GM13977 (cell line): ENCODE measurements around the gene IGF2BP3.
A peak's percentile ranks its signal among the peaks of the same experiment; 100 is the strongest.

Experiments used
- DNase-seq: peaks from one replicate; pipeline ENCODE4 v3.0.0; 2012; ENCODE audit warnings: low spot score
- in situ Hi-C: fragments of 300-500 bp; cut with MboI; formaldehyde crosslinking; loops from one replicate; pipeline ENCODE4 v1.12.0; 2022; ENCODE audit warnings: low sequenced_read_pairs, low pct_unique_long_range_greater_than_20kb, mixed read lengths, inconsistent platforms; ENCODE audit not compliant: unreplicated experiment
- TF ChIP-seq, protein P1 (sequence below): IDR thresholded peaks from 2 replicates; pipeline ENCODE4 v1.5.1; 2012; ENCODE audit warnings: mild to moderate bottlenecking, control low read depth; ENCODE audit not compliant: insufficient read depth; ENCODE audit errors: extremely low read depth, missing control alignments

The IGF2BP3 gene

DNA sequence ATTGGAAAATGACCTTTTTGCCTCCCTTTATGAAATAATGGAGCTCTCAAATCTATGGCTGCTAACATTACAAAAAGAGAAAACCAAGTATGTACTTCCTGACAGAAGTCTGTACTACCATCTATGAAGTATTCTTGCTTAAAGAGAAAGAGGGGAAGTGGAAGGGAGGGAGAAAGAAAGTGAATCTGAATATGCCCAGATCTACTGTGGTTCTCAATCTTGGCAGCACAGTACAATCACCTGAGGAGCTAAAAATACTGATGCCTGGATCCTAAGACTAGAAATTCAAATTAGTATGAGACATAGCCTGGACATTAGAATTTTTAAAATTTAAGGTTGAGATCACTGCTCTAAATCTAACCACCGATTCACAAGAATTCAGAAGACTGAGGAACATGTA lies 85.2 kb downstream of the IGF2BP3 start:
- no peak for DNase-seq
- in situ Hi-C loops, result no loop called here
- TF ChIP-seq, protein P1, sequence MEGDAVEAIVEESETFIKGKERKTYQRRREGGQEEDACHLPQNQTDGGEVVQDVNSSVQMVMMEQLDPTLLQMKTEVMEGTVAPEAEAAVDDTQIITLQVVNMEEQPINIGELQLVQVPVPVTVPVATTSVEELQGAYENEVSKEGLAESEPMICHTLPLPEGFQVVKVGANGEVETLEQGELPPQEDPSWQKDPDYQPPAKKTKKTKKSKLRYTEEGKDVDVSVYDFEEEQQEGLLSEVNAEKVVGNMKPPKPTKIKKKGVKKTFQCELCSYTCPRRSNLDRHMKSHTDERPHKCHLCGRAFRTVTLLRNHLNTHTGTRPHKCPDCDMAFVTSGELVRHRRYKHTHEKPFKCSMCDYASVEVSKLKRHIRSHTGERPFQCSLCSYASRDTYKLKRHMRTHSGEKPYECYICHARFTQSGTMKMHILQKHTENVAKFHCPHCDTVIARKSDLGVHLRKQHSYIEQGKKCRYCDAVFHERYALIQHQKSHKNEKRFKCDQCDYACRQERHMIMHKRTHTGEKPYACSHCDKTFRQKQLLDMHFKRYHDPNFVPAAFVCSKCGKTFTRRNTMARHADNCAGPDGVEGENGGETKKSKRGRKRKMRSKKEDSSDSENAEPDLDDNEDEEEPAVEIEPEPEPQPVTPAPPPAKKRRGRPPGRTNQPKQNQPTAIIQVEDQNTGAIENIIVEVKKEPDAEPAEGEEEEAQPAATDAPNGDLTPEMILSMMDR, result no peak

DNA sequence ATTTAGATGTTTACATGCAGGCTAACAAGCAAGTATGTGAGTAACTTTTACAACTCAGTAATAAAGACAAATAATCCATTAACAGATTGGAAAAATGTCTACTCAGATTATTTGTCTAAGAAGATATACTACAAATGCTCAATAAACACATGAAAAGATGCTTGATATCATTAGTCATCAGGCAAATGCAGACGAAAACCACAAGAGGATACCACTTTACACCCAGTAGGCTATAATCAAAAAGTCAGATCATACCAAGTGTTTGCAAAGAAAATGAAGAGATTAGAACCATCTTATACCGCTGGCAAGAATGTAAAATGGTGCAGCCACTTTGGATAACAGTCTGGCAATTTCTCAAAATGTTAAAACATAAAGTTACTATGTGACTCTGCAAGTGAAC lies 87.1 kb downstream of the IGF2BP3 start:
- in situ Hi-C loops, result no loop called here
- no peak for DNase-seq

DNA sequence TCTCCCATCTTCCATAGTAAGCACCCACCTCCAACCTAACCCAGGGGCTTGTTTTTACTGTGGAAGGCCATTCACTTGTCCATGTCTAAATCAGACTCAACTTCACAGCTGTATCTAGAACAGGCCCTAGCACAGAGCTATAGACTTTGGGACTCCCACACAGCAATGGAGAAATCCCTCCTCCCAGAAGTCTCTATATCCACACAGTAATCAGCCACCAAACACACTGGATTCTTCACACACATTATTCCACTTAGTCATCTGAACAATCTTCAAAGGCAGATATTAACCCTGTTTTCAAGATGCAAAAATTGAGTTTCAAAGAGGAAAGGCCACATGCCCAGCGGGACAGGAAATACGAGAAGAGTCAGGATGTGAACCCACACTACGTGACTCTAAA lies 89.3 kb downstream of the IGF2BP3 start:
- TF ChIP-seq, protein P1, result no peak
- in situ Hi-C loops, result no loop called here

More for the DNA sequence above, 87.1 kb downstream of the IGF2BP3 start:
- TF ChIP-seq, protein P1, result no peak

DNA sequence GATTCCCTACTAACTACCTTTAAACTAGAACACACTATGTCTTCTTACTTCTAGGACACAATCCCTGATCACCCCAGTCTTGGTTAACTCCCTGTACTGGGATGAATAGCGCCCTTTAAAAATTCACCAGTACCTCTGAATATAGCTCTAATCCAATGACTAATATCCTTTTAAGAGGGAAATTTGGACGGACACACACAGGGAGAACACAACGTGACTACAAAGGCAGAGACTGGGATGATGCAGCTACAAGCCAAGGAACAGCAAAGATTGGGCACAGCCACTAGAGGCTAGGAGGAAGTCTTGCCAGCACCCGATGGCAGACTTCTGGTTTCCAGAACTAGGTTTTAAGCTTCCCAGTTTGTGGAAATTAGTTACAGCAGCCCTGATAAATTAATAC lies 89.7 kb downstream of the IGF2BP3 start:
- DNase-seq, result no peak
- in situ Hi-C loops, result no loop called here
- TF ChIP-seq, protein P1, result no peak

More for the DNA sequence above, 89.3 kb downstream of the IGF2BP3 start:
- DNase-seq, result no peak

DNA sequence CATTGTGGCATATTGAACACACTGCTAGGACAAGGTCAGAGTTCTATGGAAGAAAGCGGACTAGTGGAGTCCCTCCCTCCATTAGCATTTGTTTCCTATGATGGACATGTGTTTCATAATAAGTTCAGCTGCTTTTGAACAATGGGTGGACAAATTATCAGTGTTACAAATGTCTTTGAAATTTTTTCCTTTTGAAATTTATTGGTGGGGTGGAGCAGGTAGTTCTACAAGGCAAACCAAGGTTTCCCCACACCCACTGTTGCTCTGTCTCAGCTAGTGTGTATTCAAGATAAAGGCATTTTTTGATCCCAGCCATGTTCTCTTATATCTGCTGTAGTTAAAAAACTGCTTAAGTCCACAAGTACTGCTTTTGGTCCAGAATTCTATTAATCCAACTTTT lies 91.3 kb downstream of the IGF2BP3 start:
- no peak for DNase-seq
- TF ChIP-seq, protein P1, result no peak
- in situ Hi-C loops, result no loop called here

DNA sequence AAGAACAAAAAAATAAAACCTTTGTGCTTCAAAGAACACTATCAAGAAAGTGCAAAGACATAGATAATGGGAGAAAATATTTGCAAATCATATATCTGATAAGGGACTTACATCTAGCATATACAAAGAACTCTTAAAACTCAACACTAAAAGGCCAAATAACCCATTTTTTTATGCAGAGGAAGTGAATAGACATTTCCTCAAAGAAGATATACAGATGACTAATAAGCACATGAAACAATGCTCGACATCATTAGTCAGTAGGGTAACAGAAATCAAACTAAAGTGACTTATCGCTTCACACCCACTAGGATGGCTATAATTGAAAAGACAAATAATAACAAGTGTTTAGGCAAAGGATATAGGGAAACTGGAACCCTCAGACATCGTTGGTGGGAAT lies 93.2 kb downstream of the IGF2BP3 start:
- in situ Hi-C loops, result no loop called here
- TF ChIP-seq, protein P1, result no peak

DNA sequence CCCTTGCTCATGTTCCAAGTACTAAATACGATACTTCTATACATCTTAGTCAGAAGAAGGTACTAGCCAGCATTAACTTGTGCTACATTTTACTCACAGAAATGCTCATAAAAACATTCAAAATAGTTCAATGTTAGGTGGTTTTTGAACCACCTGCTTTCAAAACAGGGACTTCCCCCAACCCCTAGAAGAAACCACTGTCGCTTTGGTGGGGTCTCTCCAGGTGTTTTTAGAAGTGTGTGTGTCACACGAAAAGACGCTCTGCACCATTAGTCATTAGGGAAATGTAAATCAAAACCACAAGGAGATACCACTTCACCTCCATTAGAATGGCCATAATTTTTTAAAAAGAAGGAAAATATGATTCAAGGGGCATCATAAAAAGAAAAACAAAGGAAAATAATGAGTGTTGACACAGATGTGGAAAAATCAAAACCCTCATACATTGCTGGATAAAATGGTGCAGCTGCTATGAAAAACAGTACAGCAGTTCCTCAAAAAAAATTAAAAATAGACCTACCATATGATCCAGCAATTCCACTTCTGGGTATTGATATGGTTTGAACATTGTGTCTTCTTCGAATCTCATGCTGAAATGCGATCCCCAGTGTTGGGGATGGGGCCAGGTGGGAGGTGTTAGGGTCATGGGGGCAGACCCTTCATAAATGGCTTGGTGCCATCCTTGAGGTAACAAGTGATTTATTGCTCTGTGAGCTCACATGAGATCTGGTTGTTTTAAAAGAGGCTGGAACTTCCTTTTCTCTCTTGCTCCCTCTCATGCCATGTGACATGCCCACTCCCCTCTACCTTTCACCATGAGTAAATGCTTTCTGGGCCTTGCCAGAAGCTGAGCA lies 96.9 kb downstream of the IGF2BP3 start:
- peak; percentile 62 for DNase-seq
- in situ Hi-C loops, result no loop called here
- TF ChIP-seq, protein P1, result no peak

More for the DNA sequence above, 93.2 kb downstream of the IGF2BP3 start:
- DNase-seq, result no peak
